K562 (cell line): ENCODE results near the gene DGCR6L. TPM values are rescaled to one million over a fixed set of nuclear protein-coding genes. Genes with fewer than 3 reads are reported as not detected.

Source experiments
- ATAC-seq: fragments of 200-7000 bp; cut with Tn5 transposase; 3 replicates; pipeline ENCODE4 v1.9.1; 2020; ENCODE audit warnings: moderate library complexity
- BruUV-seq: library from RNA; stranded (reverse); fragments of 400-500 nt; replicated peaks from 2 replicates; lab custom pipeline; 2021; lab: Mats Ljungman, UMichigan
- CTCF ChIA-PET: fragments of 300-600 bp; formaldehyde crosslinking; extraction: SDS; loops from one replicate; lab custom pipeline; 2021; ENCODE audit warnings: low intra/inter-chr PET ratio; lab: Yijun Ruan, JAX
- POLR2A ChIA-PET: fragments of 300-600, 350-650 bp; sonication (Branson Sonifier 250); formaldehyde crosslinking; extraction: SDS; loops from one replicate; lab custom pipeline; 2021; ENCODE audit warnings: antibody characterized with exemption, inconsistent platforms; lab: Yijun Ruan, JAX
- DNase-seq, 4 experiments: peaks; one replicate each; pipeline versions ENCODE4 v3.0.0 to v3.0.0-alpha.2; 2011 to 2018; ENCODE audit warnings: low spot score in 3 of 4, mixed read lengths in 3 of 4; ENCODE audit errors: extremely low read depth in 1 of 4
- FAIRE-seq: peaks from 2 replicates; lab custom pipeline; 2011; peaks lifted over from hg19 to GRCh38; lab: Jason Lieb, UNC
- H2AFZ ChIP-seq: 2 replicates; pipeline ENCODE4 v1.6.0; 2011; ENCODE audit warnings: low read depth, low read length, control low read depth, inconsistent platforms
- H3K27ac ChIP-seq: fragments of 200-600 bp; 3 replicates; pipeline ENCODE4 v1.8.0; 2011; ENCODE audit warnings: low read depth, mild to moderate bottlenecking, control low read depth, inconsistent platforms, low read length, moderate library complexity, mixed read lengths; ENCODE audit errors: extremely low read depth
- H3K27me3 ChIP-seq, 2 experiments: fragments of 300-600 bp in 1 of 2; 2 replicates in 1 of 2; 3 replicates in 1 of 2; pipeline versions ENCODE4 v1.6.0 to v1.8.0; 2011; ENCODE audit warnings: inconsistent platforms in 2 of 2, low read length in 2 of 2, mild to moderate bottlenecking in 1 of 2, mixed read lengths in 1 of 2, moderate library complexity in 1 of 2; ENCODE audit not compliant: control insufficient read depth in 2 of 2, insufficient read depth in 2 of 2
- H3K36me3 ChIP-seq: fragments of 300-600 bp; 3 replicates; pipeline ENCODE4 v1.8.0; 2011; ENCODE audit warnings: mild to moderate bottlenecking, low read length, inconsistent platforms; ENCODE audit not compliant: control insufficient read depth, insufficient read depth
- H3K4me1 ChIP-seq, 2 experiments: fragments of 200-600 bp in 1 of 2; replicated peaks in 1 of 2; 2 replicates in 1 of 2; 3 replicates in 1 of 2; pipeline versions ENCODE4 v1.5.1 to v1.8.0; 2011; ENCODE audit warnings: inconsistent platforms in 2 of 2, low read length in 2 of 2, mild to moderate bottlenecking in 1 of 2, mixed read lengths in 1 of 2, moderate library complexity in 1 of 2; ENCODE audit not compliant: control insufficient read depth in 2 of 2, insufficient read depth in 2 of 2
- H3K4me2 ChIP-seq: 2 replicates; pipeline ENCODE4 v1.6.1; 2011; ENCODE audit warnings: low read length, control low read depth, inconsistent platforms, mixed read lengths; ENCODE audit not compliant: insufficient read depth
- H3K4me3 ChIP-seq: fragments of 200-600 bp; sonication (generic), shearing (Covaris generic); 2 replicates; pipeline ENCODE4 v1.5.1; 2016; ENCODE audit warnings: control low read depth, inconsistent platforms
- H3K79me2 ChIP-seq: fragments of 200-600 bp; 3 replicates; pipeline ENCODE4 v1.8.0; 2011; ENCODE audit warnings: low read length, inconsistent platforms; ENCODE audit not compliant: control insufficient read depth, insufficient read depth
- H3K9ac ChIP-seq, 2 experiments: 2 replicates each; pipeline versions ENCODE4 v1.6.0 to v1.6.1; 2011; ENCODE audit warnings: low read depth in 2 of 2, low read length in 2 of 2, control low read depth in 1 of 2, inconsistent platforms in 1 of 2, mild to moderate bottlenecking in 1 of 2, mixed read lengths in 1 of 2; ENCODE audit not compliant: insufficient read depth in 1 of 2
- H3K9me1 ChIP-seq: one replicate; pipeline ENCODE4 v1.6.0; 2011; ENCODE audit warnings: inconsistent platforms, mild to moderate bottlenecking, low read length, moderate library complexity; ENCODE audit not compliant: control insufficient read depth, insufficient read depth
- H3K9me3 ChIP-seq: replicated peaks from 2 replicates; pipeline ENCODE4 v1.5.1; 2011; ENCODE audit warnings: low read depth, low read length, inconsistent platforms; ENCODE audit not compliant: control insufficient read depth, insufficient read depth
- H4K20me1 ChIP-seq: replicated peaks from 2 replicates; pipeline ENCODE4 v1.6.1; 2011; ENCODE audit warnings: low read length, inconsistent platforms, mixed read lengths; ENCODE audit not compliant: control insufficient read depth, insufficient read depth
- BRD4 ChIP-seq: fragments of 200-600 bp; sonication (generic); IDR thresholded peaks from 2 replicates; pipeline ENCODE4 v1.6.1; 2017; ENCODE audit warnings: inconsistent platforms
- CHCHD3 ChIP-seq: fragments of 250-450 bp; sonication (Bioruptor Pico); IDR thresholded peaks from 2 replicates; pipeline ENCODE4 v2.1.2; 2022; ENCODE audit warnings: mild to moderate bottlenecking
- EGR1 ChIP-seq: fragments of 450-650 bp; conservative IDR thresholded peaks from 2 replicates; pipeline ENCODE4 v1.6.1; 2017; ENCODE audit warnings: mild to moderate bottlenecking
- FOXJ2 ChIP-seq: fragments of 200-800 bp; sonication (Bioruptor generic); IDR thresholded peaks from 2 replicates; pipeline ENCODE4 v1.6.1; 2016; ENCODE audit warnings: missing genetic modification characterization, missing compliant biosample characterization
- FOXP1 ChIP-seq: sonication (generic); formaldehyde crosslinking; IDR thresholded peaks from 2 replicates; pipeline ENCODE4 v1.8.0; 2022; ENCODE audit warnings: mild to moderate bottlenecking, missing genetic modification reagents
- GATAD2B ChIP-seq: fragments of 450-650 bp; IDR thresholded peaks from 2 replicates; pipeline ENCODE4 v1.6.1; 2017; ENCODE audit warnings: mild to moderate bottlenecking, borderline replicate concordance
- GTF2B ChIP-seq: IDR thresholded peaks from 2 replicates; pipeline ENCODE4 v1.6.1; 2011; ENCODE audit not compliant: insufficient read length; ENCODE audit errors: extremely low read depth
- KLF13 ChIP-seq: fragments of 450-650 bp; IDR thresholded peaks from 2 replicates; pipeline ENCODE4 v1.6.1; 2016; ENCODE audit warnings: missing genetic modification characterization, low read depth, mild to moderate bottlenecking, missing compliant biosample characterization, moderate library complexity, borderline replicate concordance
- NCOA1 ChIP-seq: fragments of 450-650 bp; IDR thresholded peaks from 2 replicates; pipeline ENCODE4 v1.6.1; 2016; ENCODE audit warnings: low read depth
- NRF1 ChIP-seq, 2 experiments: fragments of 450-650 bp; IDR thresholded peaks in 1 of 2; conservative IDR thresholded peaks in 1 of 2; 2 replicates each; pipeline ENCODE4 v1.6.1; 2014; ENCODE audit warnings: mild to moderate bottlenecking in 2 of 2
- POLR2A ChIP-seq: fragments of 450-650 bp; conservative IDR thresholded peaks from 2 replicates; pipeline ENCODE4 v1.6.1; 2016
- POLR2H ChIP-seq: IDR thresholded peaks from 2 replicates; pipeline ENCODE4 v1.6.1; 2016; ENCODE audit warnings: missing genetic modification characterization, low read depth, mild to moderate bottlenecking, control low read depth, missing compliant biosample characterization, moderate library complexity
- SP1 ChIP-seq: sonication (generic); formaldehyde crosslinking; IDR thresholded peaks from 2 replicates; pipeline ENCODE4 v1.8.1; 2022; ENCODE audit warnings: mild to moderate bottlenecking, missing genetic modification reagents
- WHSC1 ChIP-seq: IDR thresholded peaks from one replicate; pipeline ENCODE4 v1.6.1; 2012; ENCODE audit warnings: low read length, control low read depth, inconsistent platforms
- ZBTB1 ChIP-seq: sonication (generic); formaldehyde crosslinking; IDR thresholded peaks from 2 replicates; pipeline ENCODE4 v1.8.1; 2023; ENCODE audit warnings: missing genetic modification reagents, low read depth, mild to moderate bottlenecking, borderline replicate concordance
- ZBTB12 ChIP-seq: fragments of 250-450 bp; sonication (Bioruptor Pico); IDR thresholded peaks from 2 replicates; pipeline ENCODE4 v1.4.0; 2020
- ZNF274 ChIP-seq: IDR thresholded peaks from 2 replicates; pipeline ENCODE4 v1.6.1; 2011; ENCODE audit warnings: low read depth, mild to moderate bottlenecking, low read length, moderate library complexity, borderline replicate concordance
- ZNF668 ChIP-seq: fragments of 250-450 bp; sonication (Bioruptor Pico); IDR thresholded peaks from 2 replicates; pipeline ENCODE4 v1.8.0; 2022; ENCODE audit warnings: mild to moderate bottlenecking, inconsistent platforms
- WGBS: fragments of 100-300 bp; shearing (Covaris generic); methylation state at CpG from one replicate; pipeline ENCODE4 v1.1.6; 2016; ENCODE audit warnings: low coverage, mixed read lengths; ENCODE audit not compliant: insufficient coverage; ENCODE audit errors: missing lambda C conversion rate; 5-methylcytosine and 5-hydroxymethylcytosine counted together
- in situ Hi-C: fragments of 300-500 bp; cut with MboI; formaldehyde crosslinking; loops from 4 replicates; pipeline ENCODE4 v1.15.0; 2018; ENCODE audit warnings: inconsistent platforms, mixed read lengths
- intact Hi-C: fragments of 100-400 bp; cut with micrococcal nuclease; formaldehyde crosslinking; loops from 2 replicates; pipeline ENCODE4 v1.14.2; 2022
- polyA plus RNA-seq, 8 experiments: library from polyadenylated mRNA; depleted of rRNA in 4 of 8; stranded (reverse) in 5 of 8; unstranded in 3 of 8; fragments of >200 nt; fragmentation: Nextera tagmentation in 2 of 8; fragmentation: Illumina TruSeq in 1 of 8; extraction: Ambion mirVana in 2 of 8; extraction: Trizol in 1 of 8; gene quantifications; 2 replicates each; pipeline versions ENCODE4 v1.2.1 to v1.2.3, GENCODE V29; 2011 to 2014; ENCODE audit warnings: inconsistent platforms in 1 of 8, missing spikeins in 1 of 8
- total RNA-seq, 7 experiments: library from RNA; depleted of rRNA in 6 of 7; stranded (reverse); fragments of >200 nt in 6 of 7; fragmentation: Illumina TruSeq in 2 of 7; extraction: Trizol in 2 of 7; gene quantifications; 2 replicates each; pipeline versions ENCODE4 v1.2.1 to v1.2.3, GENCODE V29; 2011 to 2021; ENCODE audit warnings: low replicate concordance in 1 of 7
- TF ChIP-seq, protein P1 (sequence below): fragments of 200-400 bp; formaldehyde crosslinking; IDR thresholded peaks from 2 replicates; pipeline ENCODE4 v1.6.1; 2017; ENCODE audit warnings: mild to moderate bottlenecking, low read depth, low read length, moderate library complexity

DGCR6L gene
- total and polyA plus RNA-seq, 9 of the 15 experiments (the other 6 are each of a cell fraction or from before 2014, with no cell fraction given) = 3.6 to 151 (median 51.0) TPM

DNA sequence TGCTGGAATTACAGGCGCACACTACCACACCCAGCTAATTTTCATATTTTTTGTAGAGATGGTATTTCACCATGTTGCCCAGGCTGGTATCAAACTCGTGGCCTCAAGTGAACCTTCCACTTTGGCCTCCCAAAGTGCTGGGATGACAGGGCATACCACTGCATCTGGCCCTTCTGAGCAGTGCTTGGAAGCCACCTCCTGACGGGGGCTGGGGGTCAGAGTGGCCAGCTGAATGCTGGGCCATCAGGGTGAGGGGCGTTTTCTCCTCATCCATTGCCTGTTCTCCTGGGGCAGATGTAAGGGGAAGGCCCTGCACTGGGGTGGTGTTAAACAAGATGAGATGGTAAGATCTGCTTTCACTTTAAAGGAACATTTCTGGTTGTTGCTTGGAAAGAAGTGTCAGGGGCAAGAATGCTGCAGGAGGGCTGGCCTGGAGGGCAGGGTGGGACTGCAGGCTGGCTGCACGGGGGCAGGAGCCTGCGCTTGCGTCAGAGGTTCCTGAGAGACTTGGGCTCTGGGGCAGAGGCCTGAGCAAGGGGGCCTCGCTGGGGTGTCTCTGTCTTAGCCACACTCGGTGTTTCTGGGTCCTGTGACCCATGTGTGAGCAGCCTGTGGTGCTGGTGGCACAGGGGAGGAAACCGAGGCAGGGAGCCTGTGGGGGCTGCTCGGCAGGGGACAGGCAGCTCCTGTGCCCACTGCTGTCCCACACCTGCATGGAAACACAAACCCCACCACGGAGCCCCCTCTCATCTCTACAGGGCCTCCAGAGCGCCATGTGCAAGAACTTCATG lies 17.2 kb downstream of the DGCR6L start:
- Histone ChIP-seq H3K4me2 (no peak overlapping the region), H3K4me1 (peaks cover 8 to 45% of the 10 kb centered on the region in 2 experiments), H3K9ac (peak overlapping the region in 1 of 2 experiments; percentile 63; a peak in 2 of 4 replicates), H3K4me3 (no peak overlapping the region), H3K27me3 (peaks cover 54 to 83% of the 10 kb centered on the region in 2 experiments), H3K27ac (no peak overlapping the region), H3K9me1 (peaks cover 12% of the 10 kb centered on the region), H3K9me3 (no peaks in the 10 kb centered on the region), H4K20me1 (peaks cover 24% of the 10 kb centered on the region), H3K79me2 (no peaks in the 10 kb centered on the region), H3K36me3 (no peaks in the 10 kb centered on the region), H2AFZ (no peak overlapping the region)
- ATAC-seq (no peak), FAIRE-seq (no peak), DNase-seq (peak in 2 of 4 experiments; percentile 29 to 35)
- ChIA-PET CTCF (interaction anchor here (0.6 kb wide), 1 partner anchor 225 kb away, joined by 3 read pairs; no protein-coding TSS in a partner anchor), POLR2A (interaction anchor here (0.6 to 1.9 kb wide), 5 partner anchors 10 to 572 kb away, joined by 3 to 9 read pairs (median 4); partner anchors contain the start of gene DGCR6L)
- WGBS = 3% methylated on average over 13 of the region's 13 CpGs
- no TSS peak for BruUV-seq
- intact Hi-C loops (no loop called here), in situ Hi-C loops (loop anchor here (25.0 kb wide), 1 partner anchor 1890 kb away; no protein-coding TSS in a partner anchor)
- TF ChIP-seq FOXP1 (CRISPR knock-in tag) (peak; percentile 47; the same call in 1 of the 2 replicates), GATAD2B (no peak), POLR2H (tag) (no peak), GTF2B (no peak), WHSC1 (no peak), ZBTB1 (no peak), CHCHD3 (CRISPR knock-in tag) (no peak), KLF13 (tag) (no peak), EGR1 (no peak), BRD4 (no peak), NRF1 (conservative IDR thresholded peaks at IDR 0.05 in 1 of 2, IDR thresholded peaks at IDR 0.05 in 1 of 2) (peak; percentile 60 to 67), FOXJ2 (tag) (no peak), NCOA1 (no peak), ZNF668 (CRISPR knock-in tag) (no peak), SP1 (CRISPR knock-in tag) (no peak), ZNF274 (no peak), ZBTB12 (CRISPR knock-in tag) (no peak), POLR2A (no peak)
- TF ChIP-seq, protein P1, sequence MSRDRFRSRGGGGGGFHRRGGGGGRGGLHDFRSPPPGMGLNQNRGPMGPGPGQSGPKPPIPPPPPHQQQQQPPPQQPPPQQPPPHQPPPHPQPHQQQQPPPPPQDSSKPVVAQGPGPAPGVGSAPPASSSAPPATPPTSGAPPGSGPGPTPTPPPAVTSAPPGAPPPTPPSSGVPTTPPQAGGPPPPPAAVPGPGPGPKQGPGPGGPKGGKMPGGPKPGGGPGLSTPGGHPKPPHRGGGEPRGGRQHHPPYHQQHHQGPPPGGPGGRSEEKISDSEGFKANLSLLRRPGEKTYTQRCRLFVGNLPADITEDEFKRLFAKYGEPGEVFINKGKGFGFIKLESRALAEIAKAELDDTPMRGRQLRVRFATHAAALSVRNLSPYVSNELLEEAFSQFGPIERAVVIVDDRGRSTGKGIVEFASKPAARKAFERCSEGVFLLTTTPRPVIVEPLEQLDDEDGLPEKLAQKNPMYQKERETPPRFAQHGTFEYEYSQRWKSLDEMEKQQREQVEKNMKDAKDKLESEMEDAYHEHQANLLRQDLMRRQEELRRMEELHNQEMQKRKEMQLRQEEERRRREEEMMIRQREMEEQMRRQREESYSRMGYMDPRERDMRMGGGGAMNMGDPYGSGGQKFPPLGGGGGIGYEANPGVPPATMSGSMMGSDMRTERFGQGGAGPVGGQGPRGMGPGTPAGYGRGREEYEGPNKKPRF = no peak
